Neural progenitor cell (in vitro differentiated cells): Measurements from ENCODE around the gene TP53BP1.

ENCODE experiments used
- EZH2 ChIP-seq: fragments of 200-600 bp; sonication (generic); IDR thresholded peaks from 2 replicates; pipeline ENCODE4 v1.6.1; 2017; ENCODE audit warnings: antibody characterized with exemption, mild to moderate bottlenecking, moderate library complexity
- TF ChIP-seq, protein P1 (sequence below): fragments of 200-600 bp; sonication (generic); IDR thresholded peaks from 2 replicates; pipeline ENCODE4 v1.5.1; 2017; ENCODE audit warnings: antibody characterized with exemption, mild to moderate bottlenecking

DNA sequence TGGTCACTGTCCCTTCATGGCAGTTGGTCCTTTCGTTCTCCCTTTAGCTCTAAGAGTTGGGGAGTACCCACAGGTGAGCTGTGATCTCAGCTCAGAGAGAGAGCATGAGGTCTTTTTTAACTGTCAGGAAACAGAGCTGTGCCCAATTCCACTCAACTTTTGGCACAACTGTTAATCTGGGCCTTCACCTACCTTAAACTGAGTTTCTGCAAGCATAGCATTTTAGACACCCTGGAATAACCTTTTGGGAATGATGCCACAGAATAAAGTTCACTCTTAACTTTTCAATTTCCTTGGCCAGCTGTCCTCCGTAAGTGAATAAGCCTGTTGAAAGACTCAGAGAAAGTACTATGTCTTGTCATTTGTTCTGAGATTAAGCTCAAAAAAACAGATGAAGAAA lies 86.1 kb downstream of the TP53BP1 start:
- TF ChIP-seq, protein P1, sequence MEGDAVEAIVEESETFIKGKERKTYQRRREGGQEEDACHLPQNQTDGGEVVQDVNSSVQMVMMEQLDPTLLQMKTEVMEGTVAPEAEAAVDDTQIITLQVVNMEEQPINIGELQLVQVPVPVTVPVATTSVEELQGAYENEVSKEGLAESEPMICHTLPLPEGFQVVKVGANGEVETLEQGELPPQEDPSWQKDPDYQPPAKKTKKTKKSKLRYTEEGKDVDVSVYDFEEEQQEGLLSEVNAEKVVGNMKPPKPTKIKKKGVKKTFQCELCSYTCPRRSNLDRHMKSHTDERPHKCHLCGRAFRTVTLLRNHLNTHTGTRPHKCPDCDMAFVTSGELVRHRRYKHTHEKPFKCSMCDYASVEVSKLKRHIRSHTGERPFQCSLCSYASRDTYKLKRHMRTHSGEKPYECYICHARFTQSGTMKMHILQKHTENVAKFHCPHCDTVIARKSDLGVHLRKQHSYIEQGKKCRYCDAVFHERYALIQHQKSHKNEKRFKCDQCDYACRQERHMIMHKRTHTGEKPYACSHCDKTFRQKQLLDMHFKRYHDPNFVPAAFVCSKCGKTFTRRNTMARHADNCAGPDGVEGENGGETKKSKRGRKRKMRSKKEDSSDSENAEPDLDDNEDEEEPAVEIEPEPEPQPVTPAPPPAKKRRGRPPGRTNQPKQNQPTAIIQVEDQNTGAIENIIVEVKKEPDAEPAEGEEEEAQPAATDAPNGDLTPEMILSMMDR: no peak
- no peak for TF ChIP-seq EZH2
